K562 (cell line): Measurements from ENCODE around the gene ADGRB3. TPM values are rescaled to one million over a fixed set of nuclear protein-coding genes. Genes with fewer than 3 reads are reported as not detected.

Source experiments
- ATAC-seq: fragments of 200-7000 bp; cut with Tn5 transposase; 3 replicates; pipeline ENCODE4 v1.9.1; 2020; ENCODE audit warnings: moderate library complexity
- BruUV-seq: library from RNA; stranded (reverse); fragments of 400-500 nt; replicated peaks from 2 replicates; lab custom pipeline; 2021; lab: Mats Ljungman, UMichigan
- CTCF ChIA-PET: fragments of 300-600 bp; formaldehyde crosslinking; extraction: SDS; loops from one replicate; lab custom pipeline; 2021; ENCODE audit warnings: low intra/inter-chr PET ratio; lab: Yijun Ruan, JAX
- POLR2A ChIA-PET: fragments of 300-600, 350-650 bp; sonication (Branson Sonifier 250); formaldehyde crosslinking; extraction: SDS; loops from one replicate; lab custom pipeline; 2021; ENCODE audit warnings: antibody characterized with exemption, inconsistent platforms; lab: Yijun Ruan, JAX
- DNase-seq, 4 experiments: peaks; one replicate each; pipeline versions ENCODE4 v3.0.0 to v3.0.0-alpha.2; 2011 to 2018; ENCODE audit warnings: low spot score in 3 of 4, mixed read lengths in 3 of 4; ENCODE audit errors: extremely low read depth in 1 of 4
- FAIRE-seq: peaks from 2 replicates; lab custom pipeline; 2011; peaks lifted over from hg19 to GRCh38; lab: Jason Lieb, UNC
- H2AFZ ChIP-seq: 2 replicates; pipeline ENCODE4 v1.6.0; 2011; ENCODE audit warnings: low read depth, low read length, control low read depth, inconsistent platforms
- H3K27ac ChIP-seq: fragments of 200-600 bp; 3 replicates; pipeline ENCODE4 v1.8.0; 2011; ENCODE audit warnings: low read depth, mild to moderate bottlenecking, control low read depth, inconsistent platforms, low read length, moderate library complexity, mixed read lengths; ENCODE audit errors: extremely low read depth
- H3K27me3 ChIP-seq, 2 experiments: fragments of 300-600 bp in 1 of 2; 2 replicates in 1 of 2; 3 replicates in 1 of 2; pipeline versions ENCODE4 v1.6.0 to v1.8.0; 2011; ENCODE audit warnings: inconsistent platforms in 2 of 2, low read length in 2 of 2, mild to moderate bottlenecking in 1 of 2, mixed read lengths in 1 of 2, moderate library complexity in 1 of 2; ENCODE audit not compliant: control insufficient read depth in 2 of 2, insufficient read depth in 2 of 2
- H3K36me3 ChIP-seq: fragments of 300-600 bp; 3 replicates; pipeline ENCODE4 v1.8.0; 2011; ENCODE audit warnings: mild to moderate bottlenecking, low read length, inconsistent platforms; ENCODE audit not compliant: control insufficient read depth, insufficient read depth
- H3K4me1 ChIP-seq, 2 experiments: fragments of 200-600 bp in 1 of 2; replicated peaks in 1 of 2; 2 replicates in 1 of 2; 3 replicates in 1 of 2; pipeline versions ENCODE4 v1.5.1 to v1.8.0; 2011; ENCODE audit warnings: inconsistent platforms in 2 of 2, low read length in 2 of 2, mild to moderate bottlenecking in 1 of 2, mixed read lengths in 1 of 2, moderate library complexity in 1 of 2; ENCODE audit not compliant: control insufficient read depth in 2 of 2, insufficient read depth in 2 of 2
- H3K4me2 ChIP-seq: 2 replicates; pipeline ENCODE4 v1.6.1; 2011; ENCODE audit warnings: low read length, control low read depth, inconsistent platforms, mixed read lengths; ENCODE audit not compliant: insufficient read depth
- H3K4me3 ChIP-seq: fragments of 200-600 bp; sonication (generic), shearing (Covaris generic); 2 replicates; pipeline ENCODE4 v1.5.1; 2016; ENCODE audit warnings: control low read depth, inconsistent platforms
- H3K79me2 ChIP-seq: fragments of 200-600 bp; 3 replicates; pipeline ENCODE4 v1.8.0; 2011; ENCODE audit warnings: low read length, inconsistent platforms; ENCODE audit not compliant: control insufficient read depth, insufficient read depth
- H3K9ac ChIP-seq, 2 experiments: 2 replicates each; pipeline versions ENCODE4 v1.6.0 to v1.6.1; 2011; ENCODE audit warnings: low read depth in 2 of 2, low read length in 2 of 2, control low read depth in 1 of 2, inconsistent platforms in 1 of 2, mild to moderate bottlenecking in 1 of 2, mixed read lengths in 1 of 2; ENCODE audit not compliant: insufficient read depth in 1 of 2
- H3K9me1 ChIP-seq: one replicate; pipeline ENCODE4 v1.6.0; 2011; ENCODE audit warnings: inconsistent platforms, mild to moderate bottlenecking, low read length, moderate library complexity; ENCODE audit not compliant: control insufficient read depth, insufficient read depth
- H3K9me3 ChIP-seq: replicated peaks from 2 replicates; pipeline ENCODE4 v1.5.1; 2011; ENCODE audit warnings: low read depth, low read length, inconsistent platforms; ENCODE audit not compliant: control insufficient read depth, insufficient read depth
- H4K20me1 ChIP-seq: replicated peaks from 2 replicates; pipeline ENCODE4 v1.6.1; 2011; ENCODE audit warnings: low read length, inconsistent platforms, mixed read lengths; ENCODE audit not compliant: control insufficient read depth, insufficient read depth
- SMC3 ChIP-seq: conservative IDR thresholded peaks from 2 replicates; pipeline ENCODE4 v1.6.1; 2011; ENCODE audit warnings: low read depth, low read length, improper control_type of control experiment; ENCODE audit not compliant: insufficient read depth
- ZC3H4 ChIP-seq: sonication (generic); formaldehyde crosslinking; IDR thresholded peaks from 2 replicates; pipeline ENCODE4 v1.9.0; 2021; ENCODE audit warnings: missing genetic modification reagents, borderline replicate concordance
- ZNF785 ChIP-seq: fragments of 250-450 bp; sonication (Bioruptor Pico); IDR thresholded peaks from 2 replicates; pipeline ENCODE4 v1.4.0; 2020; ENCODE audit warnings: mild to moderate bottlenecking
- WGBS: fragments of 100-300 bp; shearing (Covaris generic); methylation state at CpG from one replicate; pipeline ENCODE4 v1.1.6; 2016; ENCODE audit warnings: low coverage, mixed read lengths; ENCODE audit not compliant: insufficient coverage; ENCODE audit errors: missing lambda C conversion rate; 5-methylcytosine and 5-hydroxymethylcytosine counted together
- in situ Hi-C: fragments of 300-500 bp; cut with MboI; formaldehyde crosslinking; loops from 4 replicates; pipeline ENCODE4 v1.15.0; 2018; ENCODE audit warnings: inconsistent platforms, mixed read lengths
- intact Hi-C: fragments of 100-400 bp; cut with micrococcal nuclease; formaldehyde crosslinking; loops from 2 replicates; pipeline ENCODE4 v1.14.2; 2022
- polyA plus RNA-seq, 8 experiments: library from polyadenylated mRNA; depleted of rRNA in 4 of 8; stranded (reverse) in 5 of 8; unstranded in 3 of 8; fragments of >200 nt; fragmentation: Nextera tagmentation in 2 of 8; fragmentation: Illumina TruSeq in 1 of 8; extraction: Ambion mirVana in 2 of 8; extraction: Trizol in 1 of 8; gene quantifications; 2 replicates each; pipeline versions ENCODE4 v1.2.1 to v1.2.3, GENCODE V29; 2011 to 2014; ENCODE audit warnings: inconsistent platforms in 1 of 8, missing spikeins in 1 of 8
- total RNA-seq, 7 experiments: library from RNA; depleted of rRNA in 6 of 7; stranded (reverse); fragments of >200 nt in 6 of 7; fragmentation: Illumina TruSeq in 2 of 7; extraction: Trizol in 2 of 7; gene quantifications; 2 replicates each; pipeline versions ENCODE4 v1.2.1 to v1.2.3, GENCODE V29; 2011 to 2021; ENCODE audit warnings: low replicate concordance in 1 of 7
- TF ChIP-seq, protein P1 (sequence below), 2 experiments: fragments of 450-650 bp in 1 of 2; sonication (generic) in 1 of 2; formaldehyde crosslinking in 1 of 2; IDR thresholded peaks in 1 of 2; conservative IDR thresholded peaks in 1 of 2; 2 replicates each; pipeline versions ENCODE4 v1.6.1 to v1.8.1; 2016 to 2023; ENCODE audit warnings: mild to moderate bottlenecking in 2 of 2, moderate library complexity in 2 of 2, inconsistent platforms in 1 of 2, missing genetic modification reagents in 1 of 2
- TF ChIP-seq, protein P2 (sequence below): sonication (generic); formaldehyde crosslinking; IDR thresholded peaks from 2 replicates; pipeline ENCODE4 v1.8.1; 2023; ENCODE audit warnings: missing genetic modification reagents, mild to moderate bottlenecking, borderline replicate concordance

The ADGRB3 gene
- total and polyA plus RNA-seq, 9 of the 15 experiments (the other 6 are each of a cell fraction or from before 2014, with no cell fraction given) = 0.90 to 7.8 (median 2.4) TPM

DNA sequence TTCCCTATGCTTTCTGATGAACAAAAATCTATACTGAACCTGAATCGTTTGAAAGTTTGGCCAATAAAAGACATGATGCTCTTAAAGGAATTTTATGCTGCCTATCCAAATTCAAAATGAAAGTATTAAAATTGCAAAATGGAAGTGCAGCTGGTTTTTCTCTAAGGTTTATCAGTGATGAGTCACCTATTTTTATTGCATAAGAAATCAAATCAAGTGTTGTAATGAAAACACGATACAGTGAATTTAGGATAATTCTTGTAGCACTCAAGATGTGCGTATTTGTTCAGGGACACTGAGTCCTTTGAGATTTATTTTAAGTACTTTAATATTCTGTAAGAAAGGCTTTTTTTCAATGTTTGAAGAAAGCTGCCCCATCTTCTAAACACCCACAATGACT is 409.5 kb downstream of the ADGRB3 start:
- WGBS = 61% methylated on average over 3 of the region's 3 CpGs
- TF ChIP-seq ZNF785 (CRISPR knock-in tag) (no peak), ZC3H4 (no peak), SMC3 (no peak)
- TF ChIP-seq, protein P1, sequence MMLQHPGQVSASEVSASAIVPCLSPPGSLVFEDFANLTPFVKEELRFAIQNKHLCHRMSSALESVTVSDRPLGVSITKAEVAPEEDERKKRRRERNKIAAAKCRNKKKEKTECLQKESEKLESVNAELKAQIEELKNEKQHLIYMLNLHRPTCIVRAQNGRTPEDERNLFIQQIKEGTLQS (IDR thresholded peaks at IDR 0.05) = peak; percentile 41; the same call in 1 of the 2 replicates
- TF ChIP-seq, protein P1 (CRISPR knock-in tag; conservative IDR thresholded peaks at IDR 0.05) = no peak
- TF ChIP-seq, protein P2, sequence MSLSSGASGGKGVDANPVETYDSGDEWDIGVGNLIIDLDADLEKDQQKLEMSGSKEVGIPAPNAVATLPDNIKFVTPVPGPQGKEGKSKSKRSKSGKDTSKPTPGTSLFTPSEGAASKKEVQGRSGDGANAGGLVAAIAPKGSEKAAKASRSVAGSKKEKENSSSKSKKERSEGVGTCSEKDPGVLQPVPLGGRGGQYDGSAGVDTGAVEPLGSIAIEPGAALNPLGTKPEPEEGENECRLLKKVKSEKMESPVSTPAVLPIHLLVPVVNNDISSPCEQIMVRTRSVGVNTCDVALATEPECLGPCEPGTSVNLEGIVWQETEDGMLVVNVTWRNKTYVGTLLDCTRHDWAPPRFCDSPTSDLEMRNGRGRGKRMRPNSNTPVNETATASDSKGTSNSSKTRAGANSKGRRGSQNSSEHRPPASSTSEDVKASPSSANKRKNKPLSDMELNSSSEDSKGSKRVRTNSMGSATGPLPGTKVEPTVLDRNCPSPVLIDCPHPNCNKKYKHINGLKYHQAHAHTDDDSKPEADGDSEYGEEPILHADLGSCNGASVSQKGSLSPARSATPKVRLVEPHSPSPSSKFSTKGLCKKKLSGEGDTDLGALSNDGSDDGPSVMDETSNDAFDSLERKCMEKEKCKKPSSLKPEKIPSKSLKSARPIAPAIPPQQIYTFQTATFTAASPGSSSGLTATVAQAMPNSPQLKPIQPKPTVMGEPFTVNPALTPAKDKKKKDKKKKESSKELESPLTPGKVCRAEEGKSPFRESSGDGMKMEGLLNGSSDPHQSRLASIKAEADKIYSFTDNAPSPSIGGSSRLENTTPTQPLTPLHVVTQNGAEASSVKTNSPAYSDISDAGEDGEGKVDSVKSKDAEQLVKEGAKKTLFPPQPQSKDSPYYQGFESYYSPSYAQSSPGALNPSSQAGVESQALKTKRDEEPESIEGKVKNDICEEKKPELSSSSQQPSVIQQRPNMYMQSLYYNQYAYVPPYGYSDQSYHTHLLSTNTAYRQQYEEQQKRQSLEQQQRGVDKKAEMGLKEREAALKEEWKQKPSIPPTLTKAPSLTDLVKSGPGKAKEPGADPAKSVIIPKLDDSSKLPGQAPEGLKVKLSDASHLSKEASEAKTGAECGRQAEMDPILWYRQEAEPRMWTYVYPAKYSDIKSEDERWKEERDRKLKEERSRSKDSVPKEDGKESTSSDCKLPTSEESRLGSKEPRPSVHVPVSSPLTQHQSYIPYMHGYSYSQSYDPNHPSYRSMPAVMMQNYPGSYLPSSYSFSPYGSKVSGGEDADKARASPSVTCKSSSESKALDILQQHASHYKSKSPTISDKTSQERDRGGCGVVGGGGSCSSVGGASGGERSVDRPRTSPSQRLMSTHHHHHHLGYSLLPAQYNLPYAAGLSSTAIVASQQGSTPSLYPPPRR (CRISPR knock-in tag) = no peak

More for the DNA sequence above, 409.5 kb downstream of the ADGRB3 start:
- FAIRE-seq (no peak), ATAC-seq (no peak), DNase-seq (no peak)
- CTCF ChIA-PET = no interaction called here
- Histone ChIP-seq H2AFZ (peak overlapping the region; percentile 95), H3K27ac (no peak overlapping the region), H3K9me1 (no peaks in the 10 kb centered on the region), H3K9ac (no peak overlapping the region), H3K27me3 (no peaks in the 10 kb centered on the region), H3K4me3 (no peak overlapping the region), H3K9me3 (no peaks in the 10 kb centered on the region), H3K4me1 (peaks cover 0 to 5% of the 10 kb centered on the region in 2 experiments; a peak in 1 of 5 replicates), H4K20me1 (no peaks in the 10 kb centered on the region), H3K79me2 (no peaks in the 10 kb centered on the region), H3K4me2 (no peak overlapping the region; the same call in 1 of the 2 replicates), H3K36me3 (no peaks in the 10 kb centered on the region)
- intact Hi-C loops = no loop called here
- BruUV-seq = no TSS peak
- POLR2A ChIA-PET = no interaction called here
- in situ Hi-C loops = no loop called here
